HG03095 (cell line): ENCODE results near the gene SLCO2A1.

ENCODE experiments used
- ATAC-seq: cut with Tn5 transposase; IDR thresholded peaks from one replicate; pipeline ENCODE4 v1.9.1; 2021; ENCODE audit warnings: moderate library complexity; ENCODE audit not compliant: unreplicated experiment

SLCO2A1 gene

DNA sequence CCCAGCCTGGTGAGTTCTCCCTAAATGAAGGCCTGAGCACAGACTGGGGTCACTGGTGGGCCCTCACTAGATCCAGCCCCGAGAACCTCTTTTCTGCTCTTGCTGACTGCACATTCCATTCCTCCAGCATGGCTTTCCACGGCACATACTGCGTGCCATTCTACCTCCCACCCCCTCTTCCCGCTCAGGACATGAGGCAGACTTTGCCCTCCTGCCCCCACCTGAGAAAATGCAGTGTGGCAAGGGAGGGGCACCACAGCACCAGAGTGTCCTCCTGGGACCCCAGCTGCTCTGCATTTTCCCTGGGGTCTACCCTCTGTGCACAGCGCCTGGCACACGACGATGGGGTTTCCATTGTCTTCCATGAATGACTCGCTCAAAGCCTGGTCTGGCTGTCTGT lies 6.1 kb upstream of the SLCO2A1 start:
- ATAC-seq, result no peak

DNA sequence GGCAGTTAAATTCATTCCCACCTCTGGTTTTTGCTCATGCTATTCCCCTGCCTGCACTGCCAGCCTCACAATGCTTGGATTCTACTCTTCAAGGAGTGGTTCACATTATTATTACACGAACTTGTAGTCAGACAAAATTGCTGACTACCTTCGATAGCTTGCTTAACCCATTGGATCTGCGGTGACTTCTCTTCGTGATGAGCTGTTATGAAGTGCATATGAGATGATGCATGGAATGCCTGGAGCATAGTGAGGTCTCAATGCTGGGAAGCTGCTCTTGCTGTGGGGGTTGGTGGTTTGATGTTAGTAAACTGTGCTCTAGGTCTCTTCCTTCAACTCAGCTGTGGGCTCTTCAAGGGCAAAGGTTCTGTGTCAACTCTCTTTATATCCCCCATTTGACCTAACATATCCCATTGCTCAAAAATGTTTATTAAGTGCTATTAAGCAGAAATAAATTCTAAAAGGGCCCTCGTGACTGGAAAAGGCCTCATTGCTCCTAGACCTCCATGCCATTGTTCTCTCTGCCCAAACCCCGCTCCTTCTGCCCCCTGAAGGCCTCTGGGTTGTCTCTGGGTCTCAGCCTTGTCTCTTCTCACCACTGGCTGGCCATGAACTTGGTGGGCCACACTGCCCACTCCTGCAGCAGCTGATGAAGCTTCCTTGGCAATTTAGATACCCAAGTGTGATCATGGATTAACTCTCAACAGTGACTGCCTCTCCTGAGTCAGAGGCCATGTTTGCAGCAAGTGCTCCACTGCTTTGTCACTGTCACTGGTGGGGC lies 4.5 kb upstream of the SLCO2A1 start:
- no peak for ATAC-seq

DNA sequence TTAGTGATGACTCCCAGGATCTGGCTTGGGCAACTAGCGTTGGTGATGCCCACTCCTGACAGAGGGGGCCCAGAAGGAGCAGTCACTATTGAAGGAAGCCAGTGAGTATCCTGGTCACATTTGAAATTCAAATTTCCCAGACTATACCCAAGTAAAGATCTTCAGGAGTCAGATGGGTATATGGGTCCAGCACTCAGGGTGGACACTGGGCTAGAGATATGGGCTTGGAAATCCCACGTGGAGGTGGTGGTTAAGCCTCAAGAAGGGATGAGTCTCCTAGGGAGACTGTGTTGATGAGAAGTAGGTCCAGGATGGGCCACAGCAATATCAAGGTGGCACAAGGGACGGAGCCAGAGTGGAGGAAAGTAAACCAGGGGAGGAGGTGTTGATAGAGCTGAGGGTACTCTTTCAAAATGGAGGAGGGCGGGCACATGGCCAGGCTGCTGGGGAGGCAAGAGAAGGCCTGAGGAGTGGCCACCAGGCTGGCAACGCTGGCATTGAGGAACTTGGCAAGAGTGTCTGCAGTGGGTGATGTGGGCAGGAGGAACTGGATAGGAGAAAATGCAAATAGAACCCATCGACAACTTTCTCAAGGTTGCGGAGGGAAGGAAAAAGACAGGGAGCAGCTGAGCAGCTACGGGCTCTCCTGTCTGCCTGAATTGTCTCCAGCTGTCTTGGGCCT lies 3.7 kb upstream of the SLCO2A1 start:
- ATAC-seq, result no peak

DNA sequence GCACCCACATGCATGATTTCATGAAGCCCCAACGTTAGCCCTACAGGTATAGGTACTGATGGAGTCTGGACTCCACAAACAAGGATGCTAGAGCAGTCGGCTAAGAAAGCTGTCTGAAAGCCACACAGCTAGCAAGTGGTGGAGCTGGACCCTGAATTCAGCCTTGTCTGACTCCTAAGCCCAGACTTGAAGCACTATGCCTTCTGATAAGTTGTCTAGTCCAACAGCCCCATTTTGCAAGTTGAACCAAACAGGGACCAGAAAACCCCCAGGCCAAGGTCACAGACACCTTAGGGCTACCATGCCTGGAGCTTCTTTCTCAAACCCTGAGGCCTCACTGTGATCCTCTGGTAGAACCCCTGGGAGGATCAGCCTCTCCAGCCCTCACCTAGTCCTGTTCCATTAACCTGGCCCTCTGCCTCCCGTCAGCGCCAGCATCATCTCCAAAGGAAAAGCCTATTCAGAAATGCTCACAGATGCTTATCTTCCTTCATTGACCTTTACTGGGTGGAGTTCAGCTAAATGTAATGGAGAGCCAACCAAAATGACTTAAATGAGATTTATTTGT lies 1.7 kb upstream of the SLCO2A1 start:
- no peak for ATAC-seq

DNA sequence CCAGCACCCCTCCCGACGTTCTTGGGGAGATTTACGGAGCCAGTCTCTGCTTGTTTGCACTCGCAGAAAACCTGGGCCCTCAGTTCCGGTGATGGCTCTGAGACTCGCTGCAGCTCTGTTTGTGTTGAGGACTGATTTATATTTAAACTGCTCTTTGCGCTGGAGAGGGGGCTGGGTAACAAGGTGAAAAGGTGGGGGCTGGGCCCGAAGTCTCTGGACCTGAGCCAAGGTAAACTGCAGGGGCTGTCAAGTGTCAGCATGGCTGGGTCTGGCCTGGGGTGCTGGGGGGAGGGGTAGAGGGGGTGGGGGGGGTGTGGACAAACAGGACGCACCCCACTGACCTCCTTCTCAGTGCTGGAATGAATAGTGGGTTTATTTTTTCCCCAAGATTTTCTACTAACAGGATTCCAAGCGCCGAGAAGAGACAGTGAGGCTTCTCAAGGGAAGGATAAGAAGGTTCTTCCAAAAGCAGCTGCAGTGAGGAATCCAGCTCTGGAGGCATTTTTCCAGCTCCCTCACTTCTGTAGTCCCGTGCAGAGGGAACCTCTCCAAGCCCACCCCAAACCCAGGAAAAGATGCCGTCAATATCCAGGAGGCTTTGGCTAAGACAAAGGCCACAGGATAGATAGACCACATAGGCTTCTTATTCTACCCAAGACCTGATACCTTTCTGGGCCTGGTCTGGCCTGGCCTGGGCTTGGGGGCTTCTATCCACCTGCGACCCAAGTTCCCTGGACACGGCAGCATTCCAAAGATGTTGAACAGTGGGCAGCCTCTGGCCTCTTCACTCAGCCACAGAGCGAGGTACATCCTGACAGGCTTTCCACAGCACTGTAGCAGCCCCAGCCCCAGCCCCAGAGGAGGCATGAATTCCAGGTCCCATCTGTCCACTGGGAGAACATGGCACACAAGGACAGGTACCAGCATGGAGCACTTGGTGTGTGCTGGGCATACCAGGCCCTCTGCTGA lies 938 bp upstream of the SLCO2A1 start:
- no peak for ATAC-seq

DNA sequence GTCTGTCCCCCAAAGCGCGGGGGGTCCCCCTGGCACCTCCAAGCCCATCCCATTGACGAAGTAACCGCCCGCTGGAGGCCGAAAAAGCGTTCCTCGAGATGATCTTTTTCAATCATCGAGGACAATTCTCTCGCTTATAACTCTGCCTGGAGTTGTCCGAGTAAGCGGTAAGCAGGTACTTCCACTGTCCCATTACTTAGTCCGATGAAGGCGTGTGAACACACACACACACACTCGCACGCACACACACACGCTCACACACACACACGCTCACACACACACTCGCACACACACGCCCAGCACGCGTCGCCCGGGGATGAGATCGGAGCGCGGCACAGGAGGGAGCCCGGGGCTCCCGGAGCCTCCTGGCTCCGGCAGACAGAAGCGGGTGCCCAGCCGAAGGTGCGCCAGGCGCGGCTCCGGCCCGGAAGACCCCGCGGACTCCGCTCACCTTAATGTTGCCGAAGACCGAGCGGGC lies 430 bp downstream of the SLCO2A1 start:
- ATAC-seq, result no peak

DNA sequence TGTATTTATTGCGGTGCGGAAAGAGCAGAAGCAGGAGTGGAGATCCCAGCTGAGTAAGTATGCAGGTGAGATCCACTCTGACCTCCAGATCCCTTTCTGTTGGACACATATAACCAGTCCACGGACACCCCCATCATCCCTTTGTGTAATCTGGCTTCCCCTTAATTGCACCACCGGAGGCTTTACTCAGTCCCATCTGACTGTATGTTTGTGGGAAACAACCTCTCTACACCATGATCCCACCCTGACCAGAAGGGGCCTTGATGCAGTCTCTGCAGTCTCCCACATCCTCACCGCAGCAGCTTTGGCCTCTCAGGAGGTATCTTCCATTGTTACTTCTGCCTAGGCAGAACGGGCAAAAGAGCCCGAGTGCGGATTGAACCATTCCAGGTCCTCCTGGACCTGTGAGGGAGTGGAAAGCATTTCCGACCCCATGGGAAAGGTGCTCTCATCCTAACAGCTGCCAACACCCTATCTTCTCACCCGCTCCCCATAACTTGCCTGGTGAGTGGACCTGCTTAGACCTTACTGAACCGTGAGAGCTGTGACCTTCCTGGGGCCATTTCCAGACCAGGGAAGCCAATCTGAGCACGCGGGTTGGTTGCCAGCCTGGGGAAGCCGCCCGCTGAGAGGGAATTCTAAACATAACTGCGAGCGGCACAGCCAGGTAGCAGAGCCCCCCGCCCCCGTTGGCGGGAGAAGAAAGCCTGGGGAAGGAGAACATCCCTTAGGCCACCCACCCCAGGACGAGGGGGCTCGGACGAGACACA lies 1.1 kb downstream of the SLCO2A1 start:
- no peak for ATAC-seq

DNA sequence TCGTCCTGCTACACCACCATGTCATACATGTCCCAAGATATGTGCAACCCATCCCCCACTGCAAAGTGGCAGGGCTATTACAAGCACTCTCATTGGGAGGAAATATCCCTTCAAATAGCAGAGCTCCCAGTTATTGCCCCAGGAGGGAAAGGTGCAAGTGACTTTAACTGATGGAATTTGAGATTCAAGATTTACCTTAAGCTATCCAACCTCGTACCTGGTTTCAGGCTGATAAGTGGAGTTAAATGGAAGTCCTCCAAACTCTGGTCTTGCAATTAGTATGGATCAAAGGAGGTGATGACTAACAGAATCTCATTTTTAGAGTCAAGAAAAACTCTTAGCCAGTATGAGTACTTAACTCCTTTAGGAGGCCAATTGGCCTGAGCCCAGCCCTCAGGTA lies 2.1 kb downstream of the SLCO2A1 start:
- ATAC-seq, result no peak

DNA sequence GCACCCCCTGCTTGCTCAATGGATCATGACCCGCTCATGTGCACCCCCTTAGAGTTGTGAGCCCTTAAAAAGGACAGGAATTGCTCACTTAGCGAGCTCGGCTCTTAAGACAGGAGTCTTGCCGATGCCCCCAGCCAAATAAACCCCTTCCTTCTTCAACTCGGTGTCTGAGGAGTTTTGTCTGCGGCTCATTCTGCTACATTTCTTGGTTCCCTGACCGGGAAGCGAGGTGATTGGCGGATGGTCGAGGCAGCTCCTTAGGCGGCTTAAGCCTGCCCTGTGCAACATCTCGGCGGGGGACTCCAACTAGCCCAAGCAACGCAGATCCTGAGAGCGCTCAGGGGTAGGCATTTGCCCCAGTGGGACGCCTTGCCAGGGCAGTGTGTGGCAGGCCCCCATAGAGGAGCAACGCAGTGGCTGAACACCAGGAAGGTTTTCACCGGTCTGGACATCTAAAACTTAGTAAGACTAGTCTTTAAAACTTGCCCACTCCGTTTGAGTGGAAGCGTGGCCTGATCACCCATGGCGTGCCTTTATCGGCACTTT lies 9.5 kb downstream of the SLCO2A1 start:
- ATAC-seq, result no peak

DNA sequence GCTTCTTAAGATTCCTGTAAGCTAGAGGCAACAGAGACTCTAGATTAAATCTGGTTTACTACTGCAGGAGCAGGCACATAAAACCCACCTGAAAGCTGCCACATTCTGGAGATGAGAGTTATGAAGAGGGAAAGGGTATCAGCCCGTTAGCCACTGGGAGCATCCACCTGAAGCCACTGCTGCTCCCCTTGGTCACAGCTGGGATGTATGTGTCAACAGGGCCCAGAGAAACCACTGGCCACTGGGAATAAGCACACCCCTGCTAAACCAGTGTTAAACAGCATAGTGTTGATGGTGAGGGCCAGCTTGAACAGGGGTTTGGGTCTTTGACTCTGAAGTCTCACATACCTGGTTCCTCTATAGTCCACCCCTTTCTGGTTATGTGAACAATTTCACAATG lies 10.9 kb downstream of the SLCO2A1 start:
- no peak for ATAC-seq

DNA sequence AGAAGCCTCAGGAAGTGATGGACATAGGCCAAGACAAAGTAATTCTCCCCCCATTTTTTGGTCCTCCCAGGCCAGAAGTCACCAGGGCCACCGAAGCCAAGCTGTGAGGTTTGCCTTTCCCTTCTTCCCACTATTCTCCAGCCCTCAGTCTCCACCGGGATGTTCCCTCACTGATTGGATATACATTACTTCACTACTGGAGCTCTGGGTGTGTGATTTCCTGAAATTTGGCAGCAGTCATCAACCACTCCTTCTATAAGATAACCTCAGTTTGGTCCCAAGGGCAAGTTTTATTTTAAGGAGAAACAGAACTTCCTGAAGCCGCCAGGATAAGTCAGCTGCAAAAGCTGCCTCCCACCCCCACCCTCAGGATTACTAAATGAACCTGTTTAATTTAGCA lies 11.3 kb downstream of the SLCO2A1 start:
- ATAC-seq, result no peak

DNA sequence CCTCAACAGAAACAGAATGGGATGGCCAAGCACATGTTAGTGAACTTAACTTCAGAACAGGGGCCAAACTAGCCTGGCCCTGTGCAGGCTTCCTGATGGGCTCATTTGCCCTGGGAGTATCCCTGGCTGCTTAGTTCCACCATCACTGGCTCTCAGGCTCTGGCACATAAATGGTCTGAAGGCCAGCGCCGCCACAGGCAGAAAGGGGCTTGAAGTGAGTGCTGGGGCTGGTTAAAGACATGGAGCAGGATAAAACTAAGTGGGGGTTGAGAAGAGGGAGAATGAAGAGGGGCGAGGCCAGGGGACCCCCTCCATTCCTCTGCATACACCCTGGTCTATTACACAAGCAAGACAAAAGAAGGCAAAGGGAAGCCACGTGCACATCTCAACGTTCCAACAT lies 12.2 kb downstream of the SLCO2A1 start:
- no peak for ATAC-seq

DNA sequence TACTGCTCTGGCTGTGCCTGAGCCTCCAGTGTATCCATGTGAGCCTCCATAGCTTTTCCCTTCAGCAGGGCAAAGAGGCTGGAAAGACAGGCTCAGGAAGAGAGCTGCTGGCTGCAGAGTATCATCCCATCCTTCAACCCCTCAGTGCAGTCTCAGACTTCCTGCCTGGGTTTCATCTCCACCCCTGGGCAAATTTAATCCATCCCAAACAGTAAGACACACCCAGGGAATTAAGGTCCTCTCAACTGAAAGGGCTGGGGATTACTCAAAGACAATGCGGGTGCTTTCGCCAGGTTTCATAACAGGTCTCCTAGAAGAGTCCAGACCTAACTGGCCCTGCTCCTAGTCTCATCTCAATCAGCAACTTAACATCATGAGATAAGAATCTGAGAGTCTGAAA lies 15.5 kb downstream of the SLCO2A1 start:
- ATAC-seq, result no peak

DNA sequence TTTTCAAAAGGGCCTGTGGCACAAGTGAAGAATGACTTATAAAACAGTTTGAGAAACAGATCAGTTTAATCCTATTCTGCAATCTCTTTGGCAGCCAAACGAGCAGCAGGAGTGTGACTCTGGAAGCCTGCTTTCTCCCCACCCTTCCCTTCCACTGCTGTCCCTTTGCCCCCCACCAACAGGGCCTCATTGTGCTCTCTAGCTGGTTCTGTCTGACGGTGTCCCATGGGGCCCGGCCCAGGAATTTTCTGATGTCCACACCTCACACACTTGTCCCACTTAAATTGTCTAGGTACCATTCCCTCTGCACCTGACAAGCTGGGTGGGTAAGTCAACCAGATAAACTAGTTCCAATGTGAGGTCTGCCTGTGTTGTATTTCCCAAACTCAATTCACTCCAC lies 16.4 kb downstream of the SLCO2A1 start:
- no peak for ATAC-seq

DNA sequence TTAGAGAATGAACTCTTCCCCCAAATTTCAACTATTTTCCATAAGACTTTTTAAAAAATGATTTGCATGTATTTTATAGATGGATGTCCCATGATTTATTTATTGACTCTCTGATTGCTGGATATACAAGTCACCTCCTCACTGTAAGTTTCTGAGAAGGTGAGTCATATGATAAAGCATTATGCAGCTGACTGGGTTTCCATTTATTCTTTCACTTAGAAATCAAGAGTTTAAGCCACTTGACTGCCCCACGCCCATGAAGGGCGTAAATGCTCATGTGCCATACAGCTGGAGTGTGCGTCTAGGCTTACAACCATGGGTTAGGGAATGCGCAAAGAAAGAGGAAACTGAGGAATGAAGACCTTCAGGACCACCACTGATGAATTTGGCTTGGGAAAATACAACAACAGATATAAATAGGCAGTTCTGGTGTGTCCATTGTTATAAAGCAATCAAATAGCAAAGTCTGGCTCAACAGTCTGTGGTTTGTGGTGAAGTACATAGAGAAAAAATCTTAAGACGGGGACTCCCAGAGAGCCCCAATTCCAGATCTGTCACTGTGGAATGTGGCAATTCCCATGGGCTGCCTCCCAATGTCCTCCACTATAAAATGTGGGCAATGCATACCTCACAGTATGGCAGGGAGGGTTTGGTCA lies 20.3 kb downstream of the SLCO2A1 start:
- ATAC-seq, result no peak

DNA sequence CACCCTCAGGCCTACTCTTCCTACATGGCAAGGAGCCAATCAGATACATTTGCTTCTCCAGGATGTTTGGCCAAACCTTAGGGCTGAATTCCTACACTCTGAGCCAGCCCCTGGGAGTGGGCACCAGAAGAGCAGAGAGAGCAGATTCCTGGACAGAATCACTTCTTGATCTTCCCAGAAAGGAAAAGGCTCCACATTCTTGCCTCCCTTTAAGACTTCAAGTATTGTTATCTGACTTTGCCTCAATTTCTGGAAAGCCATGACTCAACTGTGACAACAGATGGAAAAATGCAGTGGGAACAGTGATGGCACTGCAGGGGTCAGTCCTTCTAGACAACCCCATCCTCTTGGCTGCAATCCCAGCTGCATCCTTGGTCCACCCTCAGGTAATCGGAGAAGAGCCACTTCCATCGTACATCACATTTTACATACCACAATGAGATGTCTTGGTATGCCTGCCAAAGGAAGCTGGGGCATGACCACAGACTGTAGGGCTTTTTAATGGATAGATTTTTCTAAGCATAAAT lies 21.0 kb downstream of the SLCO2A1 start:
- ATAC-seq, result no peak

DNA sequence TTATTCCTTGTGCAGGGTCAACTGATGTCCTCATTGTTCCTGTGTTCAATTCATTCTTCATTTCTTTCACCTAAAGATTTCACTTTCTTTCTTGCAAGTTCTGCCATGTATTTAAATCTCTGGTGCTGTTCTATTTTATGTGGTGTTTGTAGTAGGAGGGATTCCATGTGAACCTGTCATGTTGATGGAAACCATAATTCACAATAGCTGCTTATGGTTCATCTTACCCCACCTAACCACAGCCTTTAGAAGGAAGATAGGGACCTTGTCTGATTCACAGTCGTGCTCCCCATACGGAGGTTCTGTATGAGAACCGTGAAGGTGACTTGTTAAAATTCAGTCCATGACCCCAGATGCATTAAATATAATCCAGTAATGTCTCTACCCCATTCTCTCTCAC lies 21.9 kb downstream of the SLCO2A1 start:
- no peak for ATAC-seq

DNA sequence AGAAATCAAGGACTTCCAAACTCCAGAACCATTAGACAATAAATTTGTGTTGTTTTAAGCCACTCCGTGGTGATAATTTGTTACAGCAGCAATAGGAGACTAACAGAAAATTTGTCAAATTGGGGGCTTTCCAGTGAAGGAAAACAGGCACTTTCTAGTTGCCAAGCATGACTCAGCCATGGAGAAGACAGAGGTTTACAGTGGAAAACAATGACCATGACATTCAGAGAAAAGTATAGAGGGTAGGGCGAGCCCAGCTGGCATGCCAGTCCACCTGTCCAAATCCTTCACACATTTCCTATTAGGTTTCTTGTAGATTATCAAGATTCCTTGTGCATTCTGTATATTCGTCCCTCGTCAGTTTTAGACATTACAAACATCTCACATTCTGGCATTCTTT lies 24.9 kb downstream of the SLCO2A1 start:
- no peak for ATAC-seq

DNA sequence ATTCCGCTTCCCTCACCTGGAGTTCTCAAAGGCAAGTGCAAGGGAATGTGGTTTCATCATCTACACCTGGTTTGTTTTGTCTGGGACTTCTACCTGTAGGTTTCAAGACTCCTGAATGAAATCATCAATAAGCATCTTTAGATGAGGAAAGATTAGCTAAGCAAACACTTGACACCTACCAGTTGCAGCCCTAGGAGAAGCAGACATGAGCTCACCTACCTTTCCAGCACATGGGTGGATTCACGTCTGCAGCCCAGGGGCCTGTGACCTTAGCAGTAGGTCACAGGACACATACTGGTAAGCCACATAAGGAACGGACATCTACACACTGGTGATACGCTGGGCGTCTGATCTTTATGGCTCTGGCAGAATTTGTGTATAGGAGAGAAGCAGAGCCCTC lies 26.7 kb downstream of the SLCO2A1 start:
- ATAC-seq, result no peak
